HG03159 (cell line): ENCODE data around the gene GAN.

ENCODE experiments used
- ATAC-seq: cut with Tn5 transposase; IDR thresholded peaks from one replicate; pipeline ENCODE4 v1.9.1; 2021; ENCODE audit warnings: mild to moderate bottlenecking, moderate library complexity; ENCODE audit not compliant: unreplicated experiment

The GAN gene

GRCh38 chr16:81349608-81350305, 35.0 kb downstream of the GAN start:
- ATAC-seq, result no peak

DNA sequence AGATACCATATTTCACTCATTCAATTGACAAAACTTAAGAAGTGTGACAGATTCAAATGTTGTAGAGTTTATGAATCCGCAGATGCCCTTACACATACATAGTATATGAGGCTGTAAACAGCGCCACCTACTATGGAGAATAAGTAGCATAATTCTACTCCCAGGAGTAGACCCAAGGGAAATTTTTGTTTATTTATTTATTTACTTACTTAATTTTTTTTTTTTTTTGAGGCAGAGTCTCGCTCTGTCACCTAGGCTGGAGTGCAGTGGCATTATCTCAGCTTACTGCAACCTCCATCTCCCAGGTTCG, 35.5 kb downstream of the GAN start:
- no peak for ATAC-seq

DNA sequence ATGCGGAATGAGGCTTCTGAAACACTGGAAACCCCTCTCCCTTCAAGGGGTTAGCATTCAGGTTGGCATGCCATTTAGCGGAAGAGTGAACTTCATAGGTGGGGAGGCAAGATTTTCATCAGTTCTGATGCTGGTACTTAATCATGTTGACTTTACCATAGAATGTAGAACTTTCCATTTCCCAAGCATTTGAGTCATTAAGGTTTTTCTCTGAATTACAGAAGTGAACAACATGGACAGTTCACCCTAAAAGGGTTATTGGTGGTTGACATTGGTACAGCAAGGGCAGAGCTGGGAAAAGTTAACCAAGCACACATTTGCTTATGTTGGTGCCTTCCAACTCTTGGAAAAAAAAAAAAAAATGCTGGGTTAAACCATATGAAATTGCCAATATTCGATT, 39.1 kb downstream of the GAN start:
- no peak for ATAC-seq

DNA sequence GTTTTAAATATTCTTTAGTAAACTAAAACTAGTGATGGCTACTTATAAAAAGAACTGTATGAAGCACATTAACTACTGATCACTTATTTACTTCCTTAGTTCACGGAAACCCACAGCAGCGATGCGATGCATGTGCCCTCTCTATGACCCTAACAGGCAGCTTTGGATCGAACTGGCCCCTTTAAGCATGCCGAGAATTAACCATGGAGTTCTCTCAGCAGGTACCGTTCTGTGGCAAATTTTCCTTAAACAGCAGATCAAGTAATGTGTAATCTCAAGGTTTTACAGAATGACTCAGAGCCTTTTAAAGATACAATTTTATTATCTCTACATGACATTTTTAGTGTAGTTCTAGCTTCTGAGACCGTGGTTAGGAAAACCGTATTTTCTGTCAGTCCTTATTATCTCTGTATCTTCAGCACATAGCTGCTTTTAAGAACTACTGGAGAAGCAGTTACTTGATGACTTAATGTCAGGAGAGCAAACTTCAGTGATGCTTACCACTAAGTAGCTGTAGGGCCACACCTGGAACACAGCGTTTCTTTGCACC, 43.0 kb downstream of the GAN start:
- ATAC-seq, result no peak

GRCh38 chr16:81358860-81359259, 44.1 kb downstream of the GAN start:
- no peak for ATAC-seq

DNA sequence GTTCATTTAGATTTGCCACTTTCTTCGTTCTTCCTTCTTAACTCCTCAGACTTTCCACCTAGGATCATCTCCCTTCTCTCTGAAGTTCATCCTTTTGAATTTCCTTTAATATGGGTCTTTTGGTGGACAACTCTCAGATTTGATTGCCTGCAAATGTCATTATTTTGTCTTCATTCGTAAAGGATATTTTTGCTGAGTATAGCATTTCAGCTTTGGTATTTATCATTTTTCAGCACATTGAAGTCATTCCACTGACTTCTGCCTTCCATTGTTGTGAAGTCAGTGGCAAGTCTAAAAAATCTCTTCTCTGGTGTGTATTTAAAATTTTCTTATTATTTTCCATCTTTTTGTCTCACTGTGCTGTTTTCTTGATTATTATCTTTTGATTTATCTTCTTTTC, 45.4 kb downstream of the GAN start:
- no peak for ATAC-seq

DNA sequence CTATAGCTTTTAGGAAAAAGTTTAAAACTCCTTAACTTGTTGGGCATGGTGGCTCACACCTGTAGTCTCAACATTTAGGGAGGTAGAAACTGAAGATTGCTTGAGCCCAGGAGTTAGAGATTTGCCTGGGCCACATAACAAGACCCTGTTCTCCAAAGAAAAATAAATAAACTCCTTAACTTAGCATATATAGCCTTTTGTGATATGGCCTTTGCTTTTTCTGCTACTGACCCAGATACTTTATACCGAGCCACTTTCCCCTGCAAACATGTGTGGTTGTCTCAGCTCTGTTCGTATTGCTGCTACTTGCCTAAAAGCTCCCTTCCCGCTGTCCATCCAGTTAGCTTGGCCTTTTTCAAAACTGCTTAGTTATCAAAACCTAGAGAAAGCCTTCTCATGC, 51.0 kb downstream of the GAN start:
- ATAC-seq, result no peak

GRCh38 chr16:81366316-81366932, 51.7 kb downstream of the GAN start:
- ATAC-seq, result no peak

DNA sequence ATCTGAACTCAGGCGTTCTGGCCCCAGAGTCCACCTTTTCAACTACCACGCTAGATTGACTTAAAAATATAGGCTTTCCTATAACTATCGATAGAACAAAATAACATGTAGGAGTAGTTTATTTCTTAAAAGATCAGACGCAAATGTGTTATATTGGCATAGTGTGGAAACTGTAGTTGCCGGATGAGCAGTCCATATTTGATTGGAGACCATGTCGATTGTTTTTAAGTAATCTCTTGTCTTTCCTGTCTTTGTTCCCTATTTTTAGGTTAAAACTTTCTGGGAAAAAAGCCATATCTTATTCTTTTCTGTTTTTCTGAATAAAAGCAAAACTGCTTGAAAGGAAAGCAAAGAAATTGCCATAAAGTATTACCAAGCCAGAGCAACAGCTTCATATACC, 53.1 kb downstream of the GAN start:
- ATAC-seq, result no peak

- no peak for ATAC-seq
Observed at GRCh38 chr16:81369888-81370504, 55.2 kb downstream of the GAN start.

- ATAC-seq, result no peak
Observed at GRCh38 chr16:81371106-81371505, 56.3 kb downstream of the GAN start.

- no peak for ATAC-seq
Observed at GRCh38 chr16:81374550-81374949, 59.8 kb downstream of the GAN start.

- no peak for ATAC-seq
Observed at GRCh38 chr16:81376880-81377279, 62.1 kb downstream of the GAN start.

GRCh38 chr16:81378049-81378448, 63.3 kb downstream of the GAN start:
- ATAC-seq, result no peak

GRCh38 chr16:81380932-81381331, 66.2 kb downstream of the GAN start:
- no peak for ATAC-seq

- no peak for ATAC-seq
Observed at GRCh38 chr16:81384006-81384405, 69.2 kb downstream of the GAN start.

DNA sequence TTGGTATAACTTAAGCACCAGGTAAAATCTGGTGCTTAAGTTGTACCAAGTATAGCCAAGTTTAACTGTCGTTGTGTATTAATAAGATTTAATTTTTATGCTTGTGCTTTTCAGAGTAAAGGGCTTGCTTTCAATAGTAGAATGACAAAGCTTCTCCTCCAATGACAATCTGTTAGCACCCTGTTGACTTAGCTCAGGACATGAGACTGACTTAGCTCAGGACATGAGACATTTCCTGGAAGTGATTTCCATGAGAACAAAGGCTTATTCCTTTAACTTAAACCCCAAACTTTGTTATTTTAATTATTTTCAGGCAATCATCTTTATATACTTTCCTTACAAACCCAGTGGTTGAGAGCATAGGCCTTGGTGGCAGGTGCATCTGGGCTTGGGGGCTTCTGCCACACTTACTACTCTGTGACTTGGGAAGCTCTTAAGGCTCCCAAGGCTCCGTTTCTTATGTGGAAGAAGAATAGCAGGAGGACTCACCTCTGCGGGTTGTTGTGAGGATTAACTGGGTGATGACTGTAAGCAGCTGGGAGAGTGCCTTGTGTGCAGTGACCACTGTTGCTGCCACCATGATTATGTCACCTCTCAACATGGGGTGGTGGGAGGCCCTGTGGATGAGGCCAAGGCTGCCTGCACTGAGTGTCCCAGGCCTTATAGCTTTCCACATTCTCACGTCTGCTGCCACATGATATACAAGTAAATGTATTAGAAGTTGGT, 70.4 kb downstream of the GAN start:
- ATAC-seq, result no peak

- ATAC-seq, result no peak
Observed at GRCh38 chr16:81388357-81388756, 73.6 kb downstream of the GAN start.

DNA sequence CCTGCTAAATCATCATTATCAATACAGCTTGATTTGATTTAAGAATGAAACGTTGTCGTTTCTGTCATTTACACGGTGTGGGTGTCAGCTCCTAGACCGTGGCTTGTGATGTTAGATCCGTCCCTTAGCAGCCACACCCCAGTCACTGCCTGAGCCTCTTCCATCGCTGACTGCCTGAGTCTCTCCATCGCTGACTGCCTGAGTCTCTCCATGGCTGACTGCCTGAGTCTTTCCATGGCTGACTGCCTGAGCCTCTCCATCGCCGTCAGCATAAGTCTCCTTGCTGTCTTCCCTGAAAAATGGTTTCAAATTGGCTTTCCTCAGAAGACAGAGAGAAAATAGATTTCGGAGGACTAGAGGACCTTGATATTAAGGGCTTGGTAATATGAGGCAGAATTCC, 76.1 kb downstream of the GAN start:
- no peak for ATAC-seq

DNA sequence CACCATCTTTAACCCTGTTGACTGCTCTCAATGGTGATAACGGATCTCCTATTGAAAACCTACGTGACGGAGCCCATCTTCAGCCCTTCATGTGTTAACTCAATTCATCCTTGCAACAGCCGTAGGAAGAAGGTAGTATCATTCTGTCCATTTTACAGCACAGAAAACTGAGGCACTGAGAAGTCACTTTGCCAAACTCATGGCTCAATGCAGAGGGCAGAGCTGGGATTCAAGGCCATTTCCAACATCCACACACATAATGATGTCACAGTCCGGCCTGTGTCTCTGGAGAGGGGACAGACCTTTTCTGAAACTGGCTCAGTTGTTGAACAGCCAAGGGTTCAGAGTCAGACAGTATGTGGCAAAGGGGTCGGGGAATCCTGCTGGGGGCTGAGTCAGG, 77.2 kb downstream of the GAN start:
- no peak for ATAC-seq

DNA sequence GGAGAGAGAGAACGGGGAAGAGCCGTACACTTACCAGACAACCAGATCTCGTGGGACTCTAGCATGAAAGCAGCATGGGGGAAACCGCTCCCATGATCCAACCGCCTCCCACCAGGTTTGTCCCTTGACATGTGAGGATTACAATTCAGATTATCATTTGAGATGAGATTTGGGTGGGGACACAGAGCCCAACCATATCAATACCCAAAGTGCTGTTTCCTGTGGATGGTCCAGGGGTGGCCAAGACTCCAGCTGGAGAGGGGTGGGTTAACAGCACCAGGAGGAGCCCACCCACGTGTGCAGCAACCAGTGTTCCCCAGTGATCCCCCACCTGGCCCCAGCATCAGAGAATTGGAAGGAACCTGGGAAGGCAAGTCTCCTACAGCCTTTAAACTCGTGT, 79.7 kb downstream of the GAN start:
- no peak for ATAC-seq
